ENCODE results near the gene IL17RE. TPM values are rescaled to one million over a fixed set of nuclear protein-coding genes. Genes with fewer than 3 reads are reported as not detected.

The IL17RE gene
- total and polyA plus RNA-seq, 2 donors (not counting 3 experiments of a cell fraction or from before 2014, with no cell fraction given), result 1.2 to 1.3 TPM

GRCh38 chr3:9898467-9899241, 4.0 kb upstream of the IL17RE start:
- FAIRE-seq (no peak), DNase-seq (ENCODE audit: low read depth, low spot score) (no peak)
- no peak overlapping the region for H3K4me2 ChIP-seq (ENCODE audit: insufficient read depth, low read length)
- no peaks in the 10 kb centered on the region for H4K20me1 ChIP-seq (replicated peaks; ENCODE audit: control insufficient read depth, extremely low read depth, insufficient read depth, low read length)
- intact Hi-C loops (cut with micrococcal nuclease), result no loop called here
- no peak overlapping the region for H2AFZ ChIP-seq (ENCODE audit: low read depth, low read length)
- POLR2A ChIA-PET, result no interaction called here
- H3K4me1 ChIP-seq (ENCODE audit: control insufficient read depth, extremely low read depth, insufficient read depth, low read length), result peaks cover 42% of the 10 kb centered on the region
- H3K4me3 ChIP-seq (replicated peaks in 1 of 3; ENCODE audit: insufficient read depth in 1 of 3, low read depth in 1 of 3, low read length in 3 of 3), result no peak overlapping the region
- H3K9me1 ChIP-seq (replicated peaks; ENCODE audit: control insufficient read depth, extremely low read depth, insufficient read depth, low read length), result no peaks in the 10 kb centered on the region
- TF ChIP-seq EZH2 (IDR thresholded peaks at IDR 0.05; ENCODE audit: borderline replicate concordance, low read depth, low read length, severe bottlenecking) (no peak), GATA2 (IDR thresholded peaks at IDR 0.05; ENCODE audit: insufficient read depth, insufficient read length, low read depth, low read length) (no peak), JUN (IDR thresholded peaks at IDR 0.05; ENCODE audit: borderline replicate concordance, insufficient read depth, insufficient read length, low read depth) (no peak), POLR2AphosphoS5 (IDR thresholded peaks at IDR 0.05; ENCODE audit: insufficient read depth, low read depth, low read length) (no peak), CTCF (IDR thresholded peaks at IDR 0.05; ENCODE audit: extremely low read depth in 1 of 2, insufficient read depth in 1 of 2, low read depth in 1 of 2, low read length in 2 of 2) (no peak), POLR2A (IDR thresholded peaks at IDR 0.05; ENCODE audit: low read depth, low read length) (no peak), FOS (IDR thresholded peaks at IDR 0.05; ENCODE audit: borderline replicate concordance, insufficient read depth, low read length) (no peak), MYC (IDR thresholded peaks at IDR 0.05; ENCODE audit: low read depth, low read length) (no peak), MAX (IDR thresholded peaks at IDR 0.05; ENCODE audit: insufficient read depth, insufficient read length) (no peak)
- CTCF ChIA-PET, result interaction anchor here (1.0 to 1.4 kb wide), 3 partner anchors 17 to 48 kb away, joined by 3 to 10 read pairs (median 4); no protein-coding TSS in a partner anchor
- H3K79me2 ChIP-seq (ENCODE audit: control insufficient read depth, insufficient read depth, low read length), result no peaks in the 10 kb centered on the region
- no peaks in the 10 kb centered on the region for H3K9me3 ChIP-seq (replicated peaks; ENCODE audit: control insufficient read depth, insufficient read depth, low read length)
- no peaks in the 10 kb centered on the region for H3K27me3 ChIP-seq (ENCODE audit: control insufficient read depth in 2 of 2, insufficient read depth in 2 of 2, low read length in 2 of 2)
- H3K9ac ChIP-seq (replicated peaks; ENCODE audit: extremely low read depth, insufficient read depth, low read length), result no peak overlapping the region
- H3K36me3 ChIP-seq (ENCODE audit: control insufficient read depth in 2 of 2, extremely low read depth in 1 of 2, insufficient read depth in 2 of 2, low read length in 2 of 2), result peaks cover 0 to under 1% of the 10 kb centered on the region in 2 experiments
- no peak overlapping the region for H3K27ac ChIP-seq (ENCODE audit: insufficient read depth, low read depth, low read length)
- dilution Hi-C loops (cut with MboI; ENCODE audit: extremely low pct_ligation_motif_present, low sequenced_read_pairs), result no loop called here
- no TSS peak for BruUV-seq (replicated peaks)
